Karpas-422 (cell line): ENCODE results near the gene ZBTB42. TPM values are rescaled to one million over a fixed set of nuclear protein-coding genes. Genes with fewer than 3 reads are reported as not detected.
A peak's percentile ranks its signal among the peaks of the same experiment; 100 is the strongest.

Experiments used
- DNase-seq: peaks from one replicate; pipeline ENCODE4 v3.0.0-alpha.2; 2015
- H2AFZ ChIP-seq: fragments of 200-600 bp; sonication (generic); 2 replicates; pipeline ENCODE4 v1.6.1; 2014; ENCODE audit warnings: antibody characterized with exemption, low read length, mixed read lengths
- H3K27ac ChIP-seq: fragments of 200-600 bp; sonication (generic); 2 replicates; pipeline ENCODE4 v1.5.1; 2014; ENCODE audit warnings: mild to moderate bottlenecking, low read length, moderate library complexity
- H3K27me3 ChIP-seq: fragments of 200-600 bp; sonication (generic); 2 replicates; pipeline ENCODE4 v1.6.1; 2014; ENCODE audit warnings: low read length, mixed read lengths
- H3K36me3 ChIP-seq: fragments of 200-600 bp; sonication (generic); 2 replicates; pipeline ENCODE4 v1.6.1; 2014; ENCODE audit warnings: low read length, mixed read lengths; ENCODE audit not compliant: insufficient read depth
- H3K4me1 ChIP-seq: fragments of 200-600 bp; sonication (generic); 2 replicates; pipeline ENCODE4 v1.6.1; 2014; ENCODE audit warnings: mild to moderate bottlenecking, low read length, mixed read lengths
- H3K4me2 ChIP-seq: fragments of 200-600 bp; sonication (generic); 2 replicates; pipeline ENCODE4 v1.6.1; 2014; ENCODE audit warnings: low read length, low read depth, mild to moderate bottlenecking; ENCODE audit not compliant: poor library complexity, severe bottlenecking
- H3K4me3 ChIP-seq: fragments of 200-600 bp; sonication (generic); 2 replicates; pipeline ENCODE4 v1.5.1; 2014; ENCODE audit warnings: mild to moderate bottlenecking, antibody characterized with exemption, low read length, mixed read lengths
- H3K79me2 ChIP-seq: fragments of 200-600 bp; sonication (generic); 2 replicates; pipeline ENCODE4 v1.6.1; 2014; ENCODE audit warnings: mild to moderate bottlenecking, low read length, mixed read lengths
- H3K9ac ChIP-seq: fragments of 200-600 bp; sonication (generic); 2 replicates; pipeline ENCODE4 v1.6.0; 2014; ENCODE audit warnings: low read length
- H3K9me2 ChIP-seq: fragments of 200-600 bp; sonication (generic), shearing (Covaris generic); replicated peaks from 2 replicates; pipeline ENCODE4 v1.6.0; 2014; ENCODE audit warnings: mild to moderate bottlenecking, low read length, moderate library complexity; ENCODE audit not compliant: insufficient read depth
- H3K9me3 ChIP-seq: fragments of 300-700, 200-600 bp; sonication (generic); 2 replicates; pipeline ENCODE4 v1.6.1; 2014; ENCODE audit warnings: low read length, mixed read lengths
- H4K20me1 ChIP-seq: fragments of 200-600 bp; sonication (generic); 2 replicates; pipeline ENCODE4 v1.6.1; 2014; ENCODE audit warnings: mild to moderate bottlenecking, antibody characterized with exemption, low read length, low read depth; ENCODE audit not compliant: insufficient read depth
- total RNA-seq: library from RNA; depleted of rRNA; stranded (reverse); fragments of >200 nt; shearing (Covaris generic); gene quantifications from 2 replicates; pipeline ENCODE4 v1.2.3, GENCODE V29; 2014; ENCODE audit warnings: low replicate concordance

The ZBTB42 gene
- total RNA-seq, 1 experiment from 2014 or later, result 0.45 TPM

DNA sequence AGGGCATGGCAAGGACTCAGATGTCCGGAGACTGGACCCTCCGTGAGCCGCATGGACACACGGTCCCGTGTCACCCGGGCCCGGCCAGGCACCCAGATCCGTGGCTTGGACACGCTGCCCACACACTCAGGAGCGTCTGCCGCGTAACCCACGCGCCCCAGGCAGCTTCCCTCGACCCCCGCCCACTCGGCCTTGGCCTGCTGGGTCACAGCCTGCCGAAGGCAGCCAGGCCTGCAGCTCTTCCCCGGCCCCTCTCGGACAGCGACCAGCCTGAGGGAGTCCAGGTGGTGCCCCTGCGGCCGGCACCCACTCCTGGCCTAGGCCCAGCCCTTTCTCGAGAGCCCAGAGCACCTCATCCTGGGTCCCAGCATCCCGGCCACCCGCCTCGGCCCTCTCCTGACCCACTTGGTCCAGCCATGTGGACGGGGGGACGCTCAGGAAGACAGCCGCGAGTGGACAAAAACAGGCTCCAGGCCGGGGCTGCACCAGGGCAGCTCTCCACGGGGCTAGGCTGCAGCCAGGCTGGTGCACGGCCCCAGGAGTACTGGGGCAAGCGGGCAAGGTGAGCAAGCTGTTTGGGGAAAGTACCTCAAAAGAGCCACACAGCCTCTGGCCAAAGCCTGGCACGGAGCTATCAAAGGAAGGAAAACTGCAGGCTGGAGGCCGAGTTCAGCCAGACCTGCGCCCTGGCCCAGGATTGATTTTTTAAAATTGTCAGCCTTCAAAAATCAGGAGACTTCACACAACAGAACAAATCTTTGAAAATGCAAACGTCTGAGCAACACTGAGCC is 11.8 kb upstream of the ZBTB42 start:
- Histone ChIP-seq H3K9ac (no peak overlapping the region), H3K4me2 (no peak overlapping the region), H3K4me1 (peaks cover 11% of the 10 kb centered on the region), H3K36me3 (no peaks in the 10 kb centered on the region), H3K27ac (no peak overlapping the region), H2AFZ (no peak overlapping the region), H3K9me2 (no peaks in the 10 kb centered on the region), H3K79me2 (peaks cover 57% of the 10 kb centered on the region), H4K20me1 (peaks cover 75% of the 10 kb centered on the region), H3K9me3 (no peaks in the 10 kb centered on the region), H3K4me3 (no peak overlapping the region), H3K27me3 (no peaks in the 10 kb centered on the region)
- DNase-seq, result no peak

DNA sequence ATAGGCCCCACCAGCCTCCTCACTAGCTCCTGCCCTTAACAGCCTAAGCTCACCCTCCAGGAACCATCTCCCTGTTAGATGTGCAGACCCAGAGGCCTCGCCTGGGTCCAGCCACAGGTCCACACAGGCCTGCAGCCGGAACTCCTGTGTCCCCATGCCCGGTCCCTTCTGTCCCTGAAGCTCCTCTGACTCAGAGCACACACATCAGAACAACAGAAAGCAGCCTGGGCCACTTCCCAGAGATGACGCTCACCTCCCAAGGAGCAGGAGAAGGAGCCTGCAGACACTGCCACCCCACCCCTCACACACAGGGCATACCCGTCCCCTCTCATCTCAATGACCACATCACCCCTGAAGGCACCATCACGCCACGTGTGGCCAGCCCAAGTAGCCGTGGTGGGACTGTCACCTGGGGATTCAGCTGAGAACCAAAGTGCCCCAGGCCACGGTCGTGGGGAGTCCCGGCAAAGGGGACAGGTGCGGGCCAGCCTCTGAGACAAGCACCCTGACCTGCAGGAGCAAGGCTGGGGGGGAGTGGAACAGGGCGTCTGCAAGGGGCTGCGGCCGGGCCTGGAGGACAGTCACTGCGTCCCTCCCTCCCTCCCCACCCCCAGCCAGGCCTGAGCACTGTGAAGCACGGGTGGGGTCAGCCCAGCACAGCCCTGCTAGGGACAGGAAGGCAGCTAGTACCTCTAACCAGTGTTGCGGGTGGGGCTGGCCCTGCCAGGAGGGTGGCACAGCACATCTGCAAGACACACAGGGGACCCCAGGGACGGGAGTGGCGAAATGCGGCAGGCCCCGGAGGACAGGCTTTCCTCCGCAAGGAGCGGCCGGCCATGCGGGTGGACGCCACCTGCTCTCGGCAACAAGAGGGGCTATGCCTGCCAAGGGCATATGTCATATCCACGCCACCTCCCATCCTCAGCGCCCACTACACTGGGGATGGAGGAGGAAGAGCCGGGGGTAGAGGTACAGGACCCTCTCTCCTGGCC is 10.9 kb upstream of the ZBTB42 start:
- DNase-seq, result no peak
- Histone ChIP-seq H3K4me3 (no peak overlapping the region), H3K27ac (no peak overlapping the region), H3K4me1 (peaks cover 16% of the 10 kb centered on the region), H3K27me3 (no peaks in the 10 kb centered on the region), H3K4me2 (no peak overlapping the region), H3K36me3 (no peaks in the 10 kb centered on the region), H3K79me2 (peaks cover 67% of the 10 kb centered on the region), H3K9me2 (no peaks in the 10 kb centered on the region), H2AFZ (no peak overlapping the region), H3K9me3 (no peaks in the 10 kb centered on the region), H3K9ac (no peak overlapping the region), H4K20me1 (peaks cover 78% of the 10 kb centered on the region)

DNA sequence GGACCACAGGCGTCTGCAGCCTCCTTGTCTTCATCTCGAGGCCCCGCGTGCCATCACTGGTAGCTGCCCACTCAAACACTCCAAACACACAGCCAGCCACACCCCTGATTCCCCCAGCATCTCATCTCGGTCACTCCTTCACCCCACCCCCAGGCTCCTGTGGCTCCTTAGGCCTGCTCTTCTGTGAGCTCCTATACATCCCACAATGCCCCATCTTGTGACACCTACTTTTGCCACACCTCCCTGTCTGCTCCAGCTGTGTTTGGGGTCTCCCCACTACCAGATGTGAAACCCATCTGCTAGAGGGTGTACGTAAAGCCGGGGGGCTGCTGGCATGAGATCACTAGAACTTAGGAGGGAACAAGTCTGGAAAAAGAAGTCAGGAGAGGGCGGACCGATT is 9.5 kb upstream of the ZBTB42 start:
- Histone ChIP-seq H2AFZ (no peak overlapping the region), H4K20me1 (peaks cover 70% of the 10 kb centered on the region), H3K4me3 (no peak overlapping the region), H3K79me2 (peaks cover 67% of the 10 kb centered on the region), H3K4me1 (peaks cover 23% of the 10 kb centered on the region), H3K9me3 (no peaks in the 10 kb centered on the region), H3K36me3 (no peaks in the 10 kb centered on the region), H3K9me2 (no peaks in the 10 kb centered on the region), H3K27ac (no peak overlapping the region), H3K27me3 (no peaks in the 10 kb centered on the region), H3K9ac (no peak overlapping the region), H3K4me2 (no peak overlapping the region)
- no peak for DNase-seq

DNA sequence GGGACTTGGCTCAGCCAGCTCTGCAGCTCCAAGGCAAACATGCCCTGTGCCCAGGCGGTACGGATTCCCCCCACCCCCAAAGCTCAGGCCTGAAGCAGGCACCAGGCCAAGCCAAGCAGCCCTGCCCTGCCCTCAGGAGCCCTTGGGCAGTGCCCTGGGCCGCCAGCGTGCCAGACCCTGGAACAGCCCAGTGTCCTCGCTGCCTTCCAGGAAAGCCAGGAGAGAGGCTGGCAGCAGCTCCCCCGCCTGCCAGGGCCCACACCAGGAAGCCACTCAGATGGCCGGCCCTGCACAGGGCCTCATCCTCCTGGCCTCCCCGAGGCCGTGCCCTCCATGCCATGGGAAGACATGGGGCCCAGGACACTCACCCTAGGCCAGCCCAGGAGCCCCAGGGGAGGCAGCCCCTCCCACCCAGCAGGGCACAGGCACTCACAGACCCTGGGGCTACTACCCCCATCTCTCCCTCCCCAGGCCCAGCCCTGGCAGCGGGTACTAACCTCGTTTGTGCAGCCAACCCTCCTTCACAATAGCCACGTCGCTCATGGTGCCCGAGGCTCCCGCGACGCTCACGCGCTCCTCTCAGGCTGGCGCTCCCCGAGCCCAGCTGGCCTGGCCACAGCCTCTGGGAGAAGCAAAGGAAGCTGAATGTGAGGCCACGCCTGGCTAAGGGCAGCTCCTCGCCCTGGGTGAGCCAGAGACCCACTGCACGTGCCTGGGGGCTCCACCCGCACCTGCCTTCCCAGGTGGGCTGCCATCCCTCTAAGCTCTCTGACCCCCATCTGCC is 8.6 kb upstream of the ZBTB42 start:
- Histone ChIP-seq H3K4me2 (no peak overlapping the region), H2AFZ (no peak overlapping the region), H3K4me3 (no peak overlapping the region), H3K4me1 (peaks cover 30% of the 10 kb centered on the region), H3K27me3 (no peaks in the 10 kb centered on the region), H3K27ac (no peak overlapping the region), H3K9me2 (no peaks in the 10 kb centered on the region), H4K20me1 (peaks cover 66% of the 10 kb centered on the region), H3K9me3 (no peaks in the 10 kb centered on the region), H3K79me2 (peaks cover 67% of the 10 kb centered on the region), H3K36me3 (no peaks in the 10 kb centered on the region), H3K9ac (no peak overlapping the region)
- DNase-seq, result no peak

DNA sequence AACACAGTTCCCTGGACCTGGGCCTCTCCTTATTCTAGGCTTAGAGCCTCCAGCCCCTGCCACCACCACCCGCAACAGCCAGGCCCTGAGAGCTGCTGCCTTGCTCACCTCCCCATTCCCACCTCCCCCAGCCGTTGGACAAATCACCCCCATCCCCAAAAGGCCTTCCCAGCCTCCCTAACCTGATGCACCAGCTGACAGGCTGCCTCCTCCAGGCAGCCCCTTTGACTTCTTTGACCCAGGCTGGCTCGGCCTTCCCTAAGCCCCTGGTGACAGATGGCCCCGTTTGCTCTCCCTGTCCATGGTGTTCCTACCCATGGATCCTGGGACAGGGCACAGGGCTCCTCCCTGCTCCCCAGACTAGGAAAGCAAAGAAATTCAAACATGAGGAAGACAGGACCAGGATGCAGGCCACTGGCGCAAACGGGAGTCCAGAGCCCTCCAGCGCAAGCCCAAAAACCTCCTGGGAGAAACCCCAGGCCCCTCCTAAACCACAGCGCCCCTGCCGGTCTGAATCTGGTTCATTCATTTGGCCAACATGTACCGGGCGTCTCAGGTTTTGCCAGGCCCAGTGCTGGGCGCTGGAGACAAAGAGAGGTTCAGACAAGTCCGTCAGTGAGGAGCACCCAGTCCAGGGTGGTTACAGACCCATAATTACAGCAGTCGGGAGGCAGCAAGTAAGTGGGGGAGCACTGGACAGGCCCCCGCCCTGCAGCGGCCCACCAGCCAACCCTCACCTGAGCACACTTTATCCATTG is 7.8 kb upstream of the ZBTB42 start:
- Histone ChIP-seq H3K4me2 (peak overlapping the region; percentile 96), H3K36me3 (no peaks in the 10 kb centered on the region), H3K27ac (no peak overlapping the region), H3K9ac (peak overlapping the region; percentile 83), H3K79me2 (peaks cover 61% of the 10 kb centered on the region), H3K9me2 (no peaks in the 10 kb centered on the region), H3K27me3 (no peaks in the 10 kb centered on the region), H2AFZ (no peak overlapping the region), H3K4me3 (peak overlapping the region; percentile 88; the same call in 1 of the 2 replicates), H4K20me1 (peaks cover 63% of the 10 kb centered on the region), H3K9me3 (no peaks in the 10 kb centered on the region), H3K4me1 (peaks cover 38% of the 10 kb centered on the region)
- DNase-seq, result no peak

DNA sequence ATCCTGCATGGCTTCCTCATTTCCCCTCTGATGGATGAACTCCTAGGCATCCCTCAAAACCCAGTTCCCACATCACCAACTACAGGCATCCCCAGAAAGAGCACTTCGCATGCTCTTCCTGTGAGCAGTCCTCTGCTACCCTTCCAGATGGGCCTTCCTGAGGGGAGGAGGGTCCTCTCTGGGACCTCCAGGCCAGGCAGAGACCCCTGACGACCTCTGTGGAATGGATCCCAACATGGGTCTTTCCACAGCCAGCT is 7.3 kb upstream of the ZBTB42 start:
- Histone ChIP-seq H4K20me1 (peaks cover 61% of the 10 kb centered on the region), H3K27ac (no peak overlapping the region), H3K27me3 (no peaks in the 10 kb centered on the region), H3K9me3 (no peaks in the 10 kb centered on the region), H3K9me2 (no peaks in the 10 kb centered on the region), H2AFZ (no peak overlapping the region), H3K9ac (peak overlapping the region; percentile 83), H3K36me3 (no peaks in the 10 kb centered on the region), H3K79me2 (peaks cover 59% of the 10 kb centered on the region), H3K4me2 (peak overlapping the region; percentile 96), H3K4me3 (peak overlapping the region; percentile 88; the same call in 1 of the 2 replicates), H3K4me1 (peaks cover 38% of the 10 kb centered on the region)
- no peak for DNase-seq

DNA sequence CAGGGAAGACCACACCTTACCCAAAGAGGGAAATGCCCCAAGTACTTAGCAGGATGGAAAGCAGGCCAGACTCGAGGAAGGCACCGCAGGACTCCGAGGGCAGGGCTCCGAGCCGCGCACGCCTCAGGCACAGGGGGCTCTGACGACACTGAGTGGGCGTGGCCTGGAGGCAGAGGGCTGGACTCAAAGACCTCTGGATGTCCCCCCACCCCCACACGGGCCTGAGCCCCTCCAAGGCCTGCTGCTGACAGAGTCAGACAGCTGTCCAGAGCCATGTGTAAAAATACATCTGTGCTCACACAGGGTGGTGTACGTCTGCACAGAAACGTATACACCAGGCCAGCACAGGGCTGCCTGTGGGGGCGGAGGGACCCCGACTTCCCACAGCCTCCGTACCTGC is 6.8 kb upstream of the ZBTB42 start:
- Histone ChIP-seq H2AFZ (no peak overlapping the region), H3K27me3 (no peaks in the 10 kb centered on the region), H3K4me1 (peaks cover 38% of the 10 kb centered on the region), H3K9ac (peak overlapping the region; percentile 83), H4K20me1 (peaks cover 57% of the 10 kb centered on the region), H3K79me2 (peaks cover 56% of the 10 kb centered on the region), H3K9me2 (no peaks in the 10 kb centered on the region), H3K9me3 (no peaks in the 10 kb centered on the region), H3K36me3 (no peaks in the 10 kb centered on the region), H3K27ac (no peak overlapping the region; the same call in 1 of the 2 replicates), H3K4me3 (peak overlapping the region; percentile 88), H3K4me2 (peak overlapping the region; percentile 96)
- no peak for DNase-seq
